Keratinocyte (primary cell): ENCODE measurements around the gene STX16.

ENCODE experiments used
- CTCF ChIP-seq, 3 experiments: IDR thresholded peaks in 1 of 3; conservative IDR thresholded peaks in 1 of 3; optimal IDR thresholded peaks in 1 of 3; 2 replicates in 2 of 3; 3 replicates in 1 of 3; pipeline versions ENCODE3 to v1.5.1; 2011; ENCODE audit warnings: low read length in 3 of 3, mild to moderate bottlenecking in 3 of 3, moderate library complexity in 2 of 3, control low read depth in 1 of 3, inconsistent platforms in 1 of 3; ENCODE audit not compliant: insufficient read depth in 2 of 3; ENCODE audit errors: extremely low read depth in 1 of 3
- EZH2 ChIP-seq: IDR thresholded peaks from one replicate; pipeline ENCODE4 v1.6.1; 2012; ENCODE audit warnings: inconsistent platforms, mild to moderate bottlenecking, low read length, moderate library complexity

GRCh38 chr20:58628491-58629214 lies 22.4 kb upstream of the STX16 start:
- no peak for TF ChIP-seq EZH2
- no peak for TF ChIP-seq CTCF (optimal IDR thresholded peaks at IDR 0.05 in 1 of 3, IDR thresholded peaks at IDR 0.05 in 1 of 3, conservative IDR thresholded peaks at IDR 0.05 in 1 of 3; ENCODE audit: extremely low read depth in 1 of 3, insufficient read depth in 2 of 3, low read length in 3 of 3)
